ENCODE measurements around the gene ESRRA. TPM values are rescaled to one million over a fixed set of nuclear protein-coding genes. Genes with fewer than 3 reads are reported as not detected.

ESRRA gene
- total and polyA plus RNA-seq, 2 of the 8 experiments (the other 6 are each of a cell fraction or from before 2014, with no cell fraction given), result 18.2 to 37.0 TPM

DNA sequence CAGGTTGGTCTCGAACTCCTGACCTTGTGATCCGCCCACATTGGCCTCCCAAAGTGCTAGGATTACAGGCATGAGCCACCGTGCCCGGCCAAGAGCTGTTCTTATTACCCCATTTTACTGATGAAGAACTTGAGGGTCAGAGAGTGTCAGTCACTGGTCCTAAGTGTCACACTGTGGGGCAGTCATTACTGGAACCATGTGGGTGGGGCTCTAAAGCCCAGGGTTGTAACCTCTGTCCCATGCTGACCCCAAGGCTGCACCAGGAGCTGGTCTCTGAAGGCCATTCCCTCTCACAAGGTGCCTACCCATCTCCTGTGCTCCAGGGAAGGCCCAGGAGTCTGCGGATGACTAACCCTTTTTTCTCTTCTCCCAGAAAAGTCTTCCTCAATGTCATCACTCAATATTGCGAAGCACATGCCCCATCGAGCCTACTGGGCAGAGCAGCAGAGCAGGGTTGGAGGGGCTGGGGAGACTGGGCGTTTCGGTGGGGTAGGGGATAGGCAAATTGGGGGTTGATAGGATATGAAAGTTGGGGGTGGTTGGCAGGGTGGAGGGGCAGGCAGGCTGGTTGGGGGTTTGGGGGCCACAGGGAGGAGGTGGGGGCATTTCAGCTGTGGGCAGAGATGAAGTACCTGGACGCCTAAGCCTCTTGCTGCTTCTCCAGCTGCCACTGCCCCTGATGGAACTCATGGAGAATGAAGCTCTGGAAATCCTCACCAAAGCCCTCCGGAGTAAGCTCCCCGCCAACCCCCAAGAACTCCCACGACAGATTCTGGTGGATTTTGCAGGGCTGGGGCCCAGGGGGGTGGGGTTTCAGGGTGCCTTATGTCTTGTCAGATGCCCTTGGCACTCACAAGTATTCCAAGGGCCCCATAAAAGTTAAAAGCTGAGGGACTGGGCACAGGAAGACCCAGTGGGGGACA, 2.0 kb upstream of the ESRRA start (continued):
- TF ChIP-seq, protein P1, sequence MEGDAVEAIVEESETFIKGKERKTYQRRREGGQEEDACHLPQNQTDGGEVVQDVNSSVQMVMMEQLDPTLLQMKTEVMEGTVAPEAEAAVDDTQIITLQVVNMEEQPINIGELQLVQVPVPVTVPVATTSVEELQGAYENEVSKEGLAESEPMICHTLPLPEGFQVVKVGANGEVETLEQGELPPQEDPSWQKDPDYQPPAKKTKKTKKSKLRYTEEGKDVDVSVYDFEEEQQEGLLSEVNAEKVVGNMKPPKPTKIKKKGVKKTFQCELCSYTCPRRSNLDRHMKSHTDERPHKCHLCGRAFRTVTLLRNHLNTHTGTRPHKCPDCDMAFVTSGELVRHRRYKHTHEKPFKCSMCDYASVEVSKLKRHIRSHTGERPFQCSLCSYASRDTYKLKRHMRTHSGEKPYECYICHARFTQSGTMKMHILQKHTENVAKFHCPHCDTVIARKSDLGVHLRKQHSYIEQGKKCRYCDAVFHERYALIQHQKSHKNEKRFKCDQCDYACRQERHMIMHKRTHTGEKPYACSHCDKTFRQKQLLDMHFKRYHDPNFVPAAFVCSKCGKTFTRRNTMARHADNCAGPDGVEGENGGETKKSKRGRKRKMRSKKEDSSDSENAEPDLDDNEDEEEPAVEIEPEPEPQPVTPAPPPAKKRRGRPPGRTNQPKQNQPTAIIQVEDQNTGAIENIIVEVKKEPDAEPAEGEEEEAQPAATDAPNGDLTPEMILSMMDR (IDR thresholded peaks at IDR 0.05; ENCODE audit: control extremely low read depth in 1 of 3, insufficient read depth in 1 of 3, low read depth in 1 of 3, low read length in 3 of 3), result no peak
- TF ChIP-seq GTF2F1 (IDR thresholded peaks at IDR 0.05; ENCODE audit: borderline replicate concordance, low read depth, low read length) (no peak), POU5F1 (IDR thresholded peaks at IDR 0.05; ENCODE audit: low read depth, low read length) (no peak), SIRT6 (IDR thresholded peaks at IDR 0.05; ENCODE audit: low read length) (no peak), NRF1 (IDR thresholded peaks at IDR 0.05; ENCODE audit: low read depth, low read length) (no peak), RXRA (IDR thresholded peaks at IDR 0.05; ENCODE audit: insufficient read depth, low read depth, low read length) (no peak), SIX5 (IDR thresholded peaks at IDR 0.05; ENCODE audit: low read depth, low read length) (no peak), BRCA1 (IDR thresholded peaks at IDR 0.05; ENCODE audit: low read depth, low read length) (no peak)
- TF ChIP-seq, protein P2, sequence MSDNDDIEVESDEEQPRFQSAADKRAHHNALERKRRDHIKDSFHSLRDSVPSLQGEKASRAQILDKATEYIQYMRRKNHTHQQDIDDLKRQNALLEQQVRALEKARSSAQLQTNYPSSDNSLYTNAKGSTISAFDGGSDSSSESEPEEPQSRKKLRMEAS (IDR thresholded peaks at IDR 0.05), result no peak
